ENCODE measurements around the gene JOSD1. TPM values are rescaled to one million over a fixed set of nuclear protein-coding genes. Genes with fewer than 3 reads are reported as not detected.

Gene JOSD1
- total and polyA plus RNA-seq, 2 of the 4 experiments (the other 2 are of a cell fraction): 30.2 to 35.8 TPM

DNA sequence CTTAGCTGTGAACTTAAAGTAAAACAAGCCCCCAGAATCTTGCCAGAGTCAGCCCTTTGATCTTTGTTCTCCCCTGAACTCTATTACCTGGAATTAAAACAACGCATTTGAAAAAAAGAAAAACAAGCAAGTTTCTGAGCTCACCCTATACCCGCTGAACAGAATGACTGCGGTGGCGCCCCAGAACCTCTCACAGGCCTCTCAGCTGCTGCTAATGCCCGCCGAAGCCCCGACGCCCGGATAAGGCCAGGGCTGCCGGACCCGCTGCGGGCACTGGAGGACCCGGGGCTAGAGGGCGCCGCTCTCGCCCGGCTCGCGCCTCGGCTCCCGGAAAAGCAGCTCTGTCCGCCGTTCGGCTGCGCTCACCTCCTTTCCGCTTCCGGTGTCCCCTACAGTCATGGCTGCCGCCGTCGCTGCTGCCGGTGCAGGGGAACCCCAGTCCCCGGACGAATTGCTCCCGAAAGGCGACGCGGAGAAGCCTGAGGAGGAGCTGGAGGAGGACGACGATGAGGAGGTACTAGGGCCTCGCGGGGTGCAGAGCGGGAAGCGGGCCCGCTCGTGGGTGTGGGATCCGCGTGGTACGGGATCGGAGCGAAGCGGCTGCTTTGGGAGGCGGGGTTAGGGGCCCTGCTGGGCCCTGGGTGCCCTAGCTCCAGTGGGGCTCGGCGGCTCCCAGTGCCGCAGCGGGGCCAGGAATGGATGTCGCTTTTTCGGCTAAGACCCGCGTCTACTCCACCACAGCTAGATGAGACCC, 19.0 kb downstream of the JOSD1 start, which contains the start of gene TOMM22:
TOMM22 (plus strand) TSS at position 376 of the 754 bp plus-strand sequence; CDS start at position 398, 22 bp downstream.
- ATAC-seq (ENCODE audit: low read depth): peak; percentile 100

More for the DNA sequence above, 19.0 kb downstream of the JOSD1 start, which contains the start of gene TOMM22:
- Histone ChIP-seq H4K8ac (ENCODE audit: low read depth in 2 of 2, low read length in 2 of 2) (peak within 1 kb of the TSS; percentile 59 to 97), H3K9ac (ENCODE audit: low read depth, low read length) (peak within 1 kb of the TSS; percentile 89), H4K20me1 (ENCODE audit: insufficient read depth, low read length) (no peaks in the 10 kb centered on the region), H4K91ac (ENCODE audit: insufficient read depth, low read depth, low read length) (peak within 1 kb of the TSS; percentile 75; the same call in 1 of the 2 replicates), H2AK9ac (replicated peaks; ENCODE audit: low read depth, low read length, poor library complexity) (peak within 1 kb of the TSS; percentile 88), H3K9me1 (ENCODE audit: insufficient read depth, low read length) (no peaks in the 10 kb centered on the region; the same call in 1 of the 2 replicates), H3K36me3 (ENCODE audit: control insufficient read depth, insufficient read depth, low read length) (peaks cover 26% of the 10 kb centered on the region), H2AFZ (replicated peaks; ENCODE audit: low read length, poor library complexity) (peak within 1 kb of the TSS; percentile 97), H3K27me3 (ENCODE audit: control insufficient read depth, insufficient read depth, low read length) (no peaks in the 10 kb centered on the region), H3K79me1 (ENCODE audit: low read depth in 1 of 2, low read length in 2 of 2) (peaks cover 16 to 37% of the 10 kb centered on the region in 2 experiments; a peak in 3 of 4 replicates), H3K4me1 (ENCODE audit: control insufficient read depth, insufficient read depth, low read length) (no peaks in the 10 kb centered on the region; the same call in 1 of the 2 replicates), H2BK120ac (ENCODE audit: low read depth, low read length) (peak within 1 kb of the TSS; percentile 68; the same call in 1 of the 2 replicates), H3K4me2 (ENCODE audit: low read depth, low read length) (peak within 1 kb of the TSS; percentile 87), H3K4ac (ENCODE audit: low read depth, low read length) (peak within 1 kb of the TSS; percentile 88), H3K23ac (ENCODE audit: low read depth, low read length) (peak within 1 kb of the TSS; percentile 72), H4K5ac (ENCODE audit: low read depth, low read length) (peak within 1 kb of the TSS; percentile 92), H3K56ac (ENCODE audit: extremely low read depth, insufficient read depth, low read length) (peak within 1 kb of the TSS; percentile 68), H3K18ac (ENCODE audit: low read depth, low read length) (no peak within 1 kb of the TSS), H3K27ac (ENCODE audit: insufficient read depth, low read length) (peak within 1 kb of the TSS; percentile 85), H3K14ac (replicated peaks; ENCODE audit: low read depth, low read length) (peak within 1 kb of the TSS; percentile 72), H2BK20ac (ENCODE audit: low read depth, low read length) (no peak within 1 kb of the TSS), H2BK15ac (ENCODE audit: low read depth, low read length) (no peak within 1 kb of the TSS), H2AK5ac (ENCODE audit: low read depth, low read length) (peak within 1 kb of the TSS; percentile 86), H3K4me3 (ENCODE audit: insufficient read depth, low read depth, low read length) (peak within 1 kb of the TSS; percentile 83), H3K9me3 (ENCODE audit: control insufficient read depth, insufficient read depth, low read length) (no peaks in the 10 kb centered on the region), H2BK5ac (ENCODE audit: low read depth, low read length, poor library complexity, severe bottlenecking) (peak within 1 kb of the TSS; percentile 75)
- POLR2A ChIA-PET (ENCODE audit: unreplicated experiment): interaction anchor here (0.5 to 0.6 kb wide), 2 partner anchors 23 to 123 kb away, joined by 3 to 5 read pairs; no protein-coding TSS in a partner anchor
- in situ Hi-C loops (cut with MboI; ENCODE audit: low sequenced_read_pairs) (no loop called here), intact Hi-C loops (cut with micrococcal nuclease) (loop anchor here (2.0 kb wide), 1 partner anchor 15 kb away; no protein-coding TSS in a partner anchor), dilution Hi-C loops (cut with HindIII; ENCODE audit: low sequenced_read_pairs, unreplicated experiment) (no loop called here)
- peak; percentile 83 for DNase-seq
- CTCF ChIA-PET: interaction anchor here (0.6 to 1.9 kb wide), 9 partner anchors 10 to 191 kb away, joined by 3 to 9 read pairs (median 4); partner anchors contain the start of genes CBY1 and FAM227A
- BruUV-seq (replicated peaks): no TSS peak
- WGBS, 2 experiments (ENCODE audit: extremely low coverage in 2 of 2, insufficient read length in 1 of 2): 0% methylated on average over 27 of the region's 60 CpGs; no CpG with 5 or more reads in 1 of the 2 experiments
- TF ChIP-seq MXI1 (IDR thresholded peaks at IDR 0.05; ENCODE audit: borderline replicate concordance, low read depth, low read length) (peak; percentile 90; the same call in 1 of the 2 replicates), RAD21 (IDR thresholded peaks at IDR 0.05; ENCODE audit: low read length) (peak; percentile 41), NFE2L2 (IDR thresholded peaks at IDR 0.05; ENCODE audit: low read depth, low read length) (no peak), CEBPB (IDR thresholded peaks at IDR 0.05; ENCODE audit: low read depth, low read length) (no peak), SMC3 (IDR thresholded peaks at IDR 0.05; ENCODE audit: low read depth, low read length) (peak; percentile 49), POLR2A (IDR thresholded peaks at IDR 0.05; ENCODE audit: low read depth, low read length) (peak; percentile 81), CTCF (conservative IDR thresholded peaks at IDR 0.05; ENCODE audit: low read depth, low read length) (peak; percentile 82), MAZ (IDR thresholded peaks at IDR 0.05; ENCODE audit: borderline replicate concordance, low read depth, low read length) (peak; percentile 43; the same call in 1 of the 2 replicates)
- TF ChIP-seq, protein P1, sequence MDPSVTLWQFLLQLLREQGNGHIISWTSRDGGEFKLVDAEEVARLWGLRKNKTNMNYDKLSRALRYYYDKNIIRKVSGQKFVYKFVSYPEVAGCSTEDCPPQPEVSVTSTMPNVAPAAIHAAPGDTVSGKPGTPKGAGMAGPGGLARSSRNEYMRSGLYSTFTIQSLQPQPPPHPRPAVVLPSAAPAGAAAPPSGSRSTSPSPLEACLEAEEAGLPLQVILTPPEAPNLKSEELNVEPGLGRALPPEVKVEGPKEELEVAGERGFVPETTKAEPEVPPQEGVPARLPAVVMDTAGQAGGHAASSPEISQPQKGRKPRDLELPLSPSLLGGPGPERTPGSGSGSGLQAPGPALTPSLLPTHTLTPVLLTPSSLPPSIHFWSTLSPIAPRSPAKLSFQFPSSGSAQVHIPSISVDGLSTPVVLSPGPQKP (IDR thresholded peaks at IDR 0.05; ENCODE audit: borderline replicate concordance, low read depth, low read length): 0 out of 2 replicates have a peak, but pooled peaks have one; percentile 20
- TF ChIP-seq, protein P2, sequence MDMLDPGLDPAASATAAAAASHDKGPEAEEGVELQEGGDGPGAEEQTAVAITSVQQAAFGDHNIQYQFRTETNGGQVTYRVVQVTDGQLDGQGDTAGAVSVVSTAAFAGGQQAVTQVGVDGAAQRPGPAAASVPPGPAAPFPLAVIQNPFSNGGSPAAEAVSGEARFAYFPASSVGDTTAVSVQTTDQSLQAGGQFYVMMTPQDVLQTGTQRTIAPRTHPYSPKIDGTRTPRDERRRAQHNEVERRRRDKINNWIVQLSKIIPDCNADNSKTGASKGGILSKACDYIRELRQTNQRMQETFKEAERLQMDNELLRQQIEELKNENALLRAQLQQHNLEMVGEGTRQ (IDR thresholded peaks at IDR 0.05; ENCODE audit: low read depth, low read length): no peak

Data from IMR-90 (cell line).